Gastroesophageal sphincter (tissue), 3 donors: Measurements from ENCODE around the gene BICC1.

Experiments used
- CTCF ChIP-seq, 4 experiments: fragments of 200-600 bp in 2 of 4; fragments of 450-650 bp in 2 of 4; sonication (generic) in 1 of 4; IDR thresholded peaks; one replicate each; pipeline ENCODE4 v1.5.1; 2017 to 2019; ENCODE audit warnings: antibody characterized with exemption in 4 of 4, mild to moderate bottlenecking in 2 of 4, moderate library complexity in 2 of 4
- POLR2A ChIP-seq, 2 donors: fragments of 450-650 bp; IDR thresholded peaks; one replicate each; pipeline ENCODE4 v1.6.1; 2017; ENCODE audit warnings: antibody characterized with exemption in 2 of 2, mild to moderate bottlenecking in 2 of 2, moderate library complexity in 1 of 2
- POLR2AphosphoS5 ChIP-seq: sonication (generic); formaldehyde crosslinking; IDR thresholded peaks from one replicate; pipeline ENCODE4 v1.6.1; 2017; ENCODE audit warnings: antibody characterized with exemption

GRCh38 chr10:58529077-58529728, 16.5 kb downstream of the BICC1 start:
- TF ChIP-seq CTCF (IDR thresholded peaks at IDR 0.05) (no peak), POLR2A (IDR thresholded peaks at IDR 0.05) (no peak), POLR2AphosphoS5 (no peak)
